Mucosa of descending colon (tissue), 3 donors: ENCODE results near the gene PTPRD. TPM values are rescaled to one million over a fixed set of nuclear protein-coding genes. Genes with fewer than 3 reads are reported as not detected.

Experiments used
- ATAC-seq: fragments of 200-7000 bp; cut with Tn5 transposase; one replicate; pipeline ENCODE4 v1.9.1; 2020; ENCODE audit warnings: mild to moderate bottlenecking, moderate library complexity
- DNase-seq, 3 donors: peaks; one replicate each; pipeline ENCODE4 v3.0.0-alpha.2; 2020
- H3K36me3 ChIP-seq: fragments of 200-600 bp; one replicate; pipeline ENCODE4 v1.8.0; 2021; ENCODE audit warnings: low read depth, mild to moderate bottlenecking
- H3K4me1 ChIP-seq: fragments of 200-600 bp; one replicate; pipeline ENCODE4 v1.8.0; 2021; ENCODE audit warnings: low read depth, mild to moderate bottlenecking
- H3K4me3 ChIP-seq: fragments of 200-600 bp; one replicate; pipeline ENCODE4 v1.8.0; 2021; ENCODE audit warnings: mild to moderate bottlenecking
- H3K9me3 ChIP-seq: fragments of 200-600 bp; one replicate; pipeline ENCODE4 v1.8.0; 2021; ENCODE audit warnings: mild to moderate bottlenecking
- CTCF ChIP-seq: fragments of 200-600 bp; IDR thresholded peaks from one replicate; pipeline ENCODE4 v1.8.0; 2022; ENCODE audit warnings: antibody characterized with exemption, mild to moderate bottlenecking
- intact Hi-C, 2 donors: fragments of 100-400 bp; cut with DNase I in 1 of 2; cut with micrococcal nuclease in 1 of 2; formaldehyde crosslinking; loops; one replicate each; pipeline versions ENCODE4 v1.11.0 to v1.11.1; 2022; cut with DNase I, micrococcal nuclease
- total RNA-seq, 3 donors: library from RNA; stranded (reverse); fragmentation: NEBNext Ultra II Directional in 2 of 3; extraction: Animal tissue kit (Norgen Biotek cat#: 25700) in 2 of 3; gene quantifications; one replicate each; pipeline versions ENCODE4 v1.2.1 to v1.2.4, GENCODE V29; 2021 to 2023
- donor health status: DM: no; HTN: no; CAD: no; lungs with moderate emphysema.
- donor health status: DM: no; HTN: no; CAD: no.
- donor health status: DM: no; HTN: yes; CAD: no.

Gene PTPRD
- total RNA-seq, 3 donors from 2014 or later, result 52.7 to 128 (median 113) TPM

- TF ChIP-seq CTCF, result no peak
- ATAC-seq (no peak), DNase-seq (no peak)
- H3K4me3 ChIP-seq, result no peak overlapping the region
- H3K4me1 ChIP-seq, result no peaks in the 10 kb centered on the region
- no peaks in the 10 kb centered on the region for H3K36me3 ChIP-seq
- H3K9me3 ChIP-seq, result no peaks in the 10 kb centered on the region
- intact Hi-C loops, result no loop called here
These were observed 439.2 kb downstream of the PTPRD start for GRCh38 chr9:10173561-10173960.

GRCh38 chr9:10172476-10172875 is 440.3 kb downstream of the PTPRD start:
- Histone ChIP-seq H3K4me1 (no peaks in the 10 kb centered on the region), H3K36me3 (no peaks in the 10 kb centered on the region), H3K9me3 (no peaks in the 10 kb centered on the region), H3K4me3 (no peak overlapping the region)
- ATAC-seq (no peak), DNase-seq (no peak)
- intact Hi-C loops, result no loop called here
- TF ChIP-seq CTCF, result no peak

GRCh38 chr9:10168241-10168640 is 444.6 kb downstream of the PTPRD start:
- TF ChIP-seq CTCF, result no peak
- H3K9me3 ChIP-seq, result no peaks in the 10 kb centered on the region
- ATAC-seq (no peak), DNase-seq (no peak)
- H3K4me1 ChIP-seq, result no peaks in the 10 kb centered on the region
- H3K36me3 ChIP-seq, result no peaks in the 10 kb centered on the region
- intact Hi-C loops, result no loop called here
- H3K4me3 ChIP-seq, result no peak overlapping the region

GRCh38 chr9:10148796-10149195 is 464.0 kb downstream of the PTPRD start:
- H3K4me1 ChIP-seq, result no peaks in the 10 kb centered on the region
- DNase-seq (no peak), ATAC-seq (no peak)
- no peak overlapping the region for H3K4me3 ChIP-seq
- intact Hi-C loops, result no loop called here
- H3K36me3 ChIP-seq, result no peaks in the 10 kb centered on the region
- TF ChIP-seq CTCF, result no peak
- H3K9me3 ChIP-seq, result no peaks in the 10 kb centered on the region

GRCh38 chr9:10146517-10147331 is 466.1 kb downstream of the PTPRD start:
- no peak for TF ChIP-seq CTCF
- DNase-seq (no peak), ATAC-seq (no peak)
- Histone ChIP-seq H3K4me1 (no peaks in the 10 kb centered on the region), H3K36me3 (no peaks in the 10 kb centered on the region), H3K4me3 (no peak overlapping the region), H3K9me3 (no peaks in the 10 kb centered on the region)
- intact Hi-C loops, result no loop called here
